Stimulated activated CD4-positive, alpha-beta T cell treated with anti-CD3 and anti-CD28 coated beads, Interleukin-4, amount 100 ng/mL, for 48 hours (primary cell): ENCODE measurements around the gene CYP2W1.
"Not testable (repeated sequence)": the region's sequence is repeated elsewhere in the genome, so short reads cannot be mapped to it uniquely, and the experiment has no call there.

Experiments
- DNase-seq, 2 donors: peaks; one replicate each; pipeline ENCODE4 v3.0.0-alpha.2; 2020; ENCODE audit warnings: low read depth in 2 of 2

Gene CYP2W1

DNA sequence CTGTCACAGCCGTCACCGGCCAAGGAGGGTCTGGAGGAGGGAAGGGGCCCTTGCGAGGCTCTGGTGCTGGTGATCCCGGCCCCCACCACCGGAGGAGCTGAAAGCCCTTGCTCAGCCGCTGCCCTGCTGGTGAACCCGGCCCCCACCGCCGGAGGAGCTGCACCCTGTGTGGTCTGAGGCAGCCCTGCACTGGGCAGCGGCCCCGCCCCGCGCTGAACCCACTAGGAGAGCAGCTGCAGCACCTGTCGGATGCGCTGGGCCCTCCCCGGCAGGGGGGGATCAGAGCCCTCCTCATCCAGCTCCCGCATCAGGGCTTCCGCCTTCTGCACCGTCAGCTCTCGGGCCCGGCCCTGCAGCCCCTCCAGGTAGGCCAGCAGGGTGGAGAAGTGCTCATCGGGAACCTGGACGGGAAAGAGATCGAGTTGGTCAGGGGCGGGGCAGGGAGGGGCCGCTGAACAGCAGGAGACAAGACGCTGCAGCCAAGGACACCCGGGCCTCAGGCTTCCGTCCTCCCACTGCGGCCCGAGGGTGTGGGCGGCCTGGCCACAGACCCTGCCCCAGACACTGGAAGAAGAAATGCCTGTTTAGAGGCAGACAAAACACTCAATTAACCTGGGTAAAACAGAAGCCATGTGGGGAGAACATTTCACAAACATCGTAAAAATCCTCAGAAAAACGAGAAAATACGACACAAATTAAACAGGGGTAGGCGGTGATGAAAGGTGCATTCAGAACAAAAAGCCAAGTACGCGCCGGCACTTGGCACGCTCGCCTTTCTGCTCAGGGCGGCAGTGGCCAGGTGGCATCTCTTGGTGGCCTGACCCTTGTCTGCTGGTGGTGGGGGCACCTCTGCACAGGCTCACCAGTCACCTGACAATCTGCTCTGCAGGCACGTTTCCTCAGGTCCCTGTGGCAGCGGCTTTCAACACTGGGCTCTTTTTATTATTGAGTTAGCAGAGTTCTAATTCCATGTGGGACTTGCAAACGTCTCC lies 14.7 kb downstream of the CYP2W1 start:
- no peak for DNase-seq

DNA sequence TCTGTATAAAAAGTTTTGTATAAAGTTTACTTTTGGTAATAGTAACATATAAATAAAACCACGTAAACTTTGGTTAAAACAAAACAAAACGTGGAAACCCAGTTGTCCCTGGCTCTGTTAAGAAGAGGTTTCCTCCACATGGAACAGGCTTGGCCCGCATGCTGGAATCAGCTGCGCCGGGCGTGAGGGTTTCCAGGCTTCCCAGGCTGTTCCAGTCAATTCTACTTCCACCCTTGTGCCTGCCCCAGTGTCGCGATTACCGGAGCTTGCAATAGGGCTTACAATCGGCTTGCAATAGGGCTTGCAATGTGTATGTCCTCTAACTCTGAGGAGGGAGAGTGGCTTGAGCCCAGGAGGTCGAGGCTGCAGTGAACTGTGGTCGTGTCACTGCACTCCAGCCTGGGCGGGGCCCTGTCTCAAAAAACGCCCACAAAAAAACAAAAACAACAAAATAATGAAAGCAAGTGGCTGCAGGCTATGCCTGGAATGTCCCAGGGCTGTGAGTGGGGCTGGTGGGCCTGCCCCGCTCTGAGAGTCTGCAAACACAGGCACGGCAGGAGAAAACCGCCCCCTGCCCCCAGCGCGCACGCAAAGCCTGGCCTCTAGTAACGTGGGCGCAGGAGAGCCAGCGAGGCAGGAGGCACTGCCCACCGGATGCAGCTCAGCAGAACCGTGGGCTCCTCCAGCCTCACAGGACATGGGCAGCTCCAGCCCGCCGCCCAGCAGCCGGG lies 16.3 kb downstream of the CYP2W1 start:
- no peak for DNase-seq

DNA sequence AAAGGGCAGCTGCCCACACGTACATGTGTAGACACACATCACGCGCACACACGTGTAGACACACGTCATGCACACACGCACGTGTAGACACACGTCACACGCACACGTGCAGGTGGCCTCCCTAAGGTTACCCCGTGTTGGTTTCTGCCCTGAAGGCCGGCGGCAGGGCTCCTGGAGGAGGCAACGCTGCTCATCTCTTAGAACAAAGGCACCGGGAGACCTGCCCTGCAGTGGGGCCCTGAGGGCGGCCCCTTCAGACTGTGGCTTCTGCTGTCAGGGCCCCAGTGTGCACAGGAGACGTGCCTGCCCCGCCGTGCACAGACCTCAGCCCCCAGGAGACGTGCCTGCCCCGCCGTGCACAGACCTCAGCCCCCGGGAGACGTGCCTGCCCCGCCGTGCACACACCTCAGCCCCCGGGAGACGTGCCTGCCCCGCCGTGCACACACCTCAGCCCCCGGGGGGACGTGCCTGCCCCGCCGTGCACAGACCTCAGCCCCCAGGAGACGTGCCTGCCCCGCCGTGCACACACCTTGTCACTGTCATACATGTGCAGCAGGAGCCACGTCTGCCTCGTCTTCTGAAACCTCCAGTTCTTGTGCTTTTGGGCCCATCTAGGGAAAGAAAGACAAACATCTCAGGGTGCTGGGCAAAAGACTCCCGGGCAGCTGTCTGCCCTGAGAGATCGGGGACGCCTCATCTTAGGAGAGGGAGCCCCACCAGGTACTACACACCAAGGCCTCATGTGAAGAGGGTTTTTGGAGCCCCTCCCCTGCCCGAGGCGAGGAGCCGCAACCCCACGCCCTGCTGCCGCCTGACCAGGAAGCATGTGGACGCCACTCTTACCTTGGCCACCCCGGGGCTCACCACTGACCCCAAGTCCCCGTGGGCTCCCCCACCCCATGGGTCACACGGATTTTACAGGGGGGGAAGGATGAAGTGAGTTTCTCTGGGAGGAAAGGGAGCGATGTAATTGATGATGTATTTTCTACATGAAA lies 17.3 kb downstream of the CYP2W1 start:
- DNase-seq = no peak

DNA sequence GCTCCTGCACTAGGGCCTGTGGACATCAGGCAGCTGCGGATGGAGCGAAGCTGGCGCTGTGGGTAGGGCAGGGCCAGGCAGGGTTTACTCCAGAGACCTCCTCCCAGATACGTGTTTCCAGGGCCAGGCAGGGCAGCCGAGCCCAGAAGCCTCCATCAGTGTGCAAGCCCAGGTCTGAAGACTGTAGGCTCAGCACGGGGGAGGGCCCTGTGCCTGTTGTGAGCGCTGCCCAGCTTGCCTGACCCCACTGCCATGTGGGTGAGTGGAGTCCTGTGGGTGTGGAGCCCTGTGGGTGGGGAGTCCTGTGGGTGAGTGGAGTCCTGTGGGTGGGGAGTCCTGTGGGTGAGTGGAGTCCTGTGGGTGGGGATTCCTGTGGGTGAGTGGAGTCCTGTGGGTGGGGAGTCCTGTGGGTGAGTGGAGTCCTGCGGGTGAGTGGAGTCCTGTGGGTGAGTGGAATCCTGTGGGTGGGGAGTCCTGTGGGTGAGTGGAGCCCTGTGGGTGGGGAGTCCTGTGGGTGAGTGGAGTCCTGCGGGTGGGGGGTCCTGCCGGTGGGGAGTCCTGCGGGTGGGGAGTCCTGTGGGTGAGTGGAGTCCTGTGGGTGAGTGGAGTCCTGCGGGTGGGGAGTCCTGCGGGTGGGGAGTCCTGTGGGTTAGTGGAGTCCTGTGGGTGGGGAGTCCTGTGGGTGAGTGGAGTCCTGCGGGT lies 18.2 kb downstream of the CYP2W1 start:
- DNase-seq = not testable (repeated sequence)

DNA sequence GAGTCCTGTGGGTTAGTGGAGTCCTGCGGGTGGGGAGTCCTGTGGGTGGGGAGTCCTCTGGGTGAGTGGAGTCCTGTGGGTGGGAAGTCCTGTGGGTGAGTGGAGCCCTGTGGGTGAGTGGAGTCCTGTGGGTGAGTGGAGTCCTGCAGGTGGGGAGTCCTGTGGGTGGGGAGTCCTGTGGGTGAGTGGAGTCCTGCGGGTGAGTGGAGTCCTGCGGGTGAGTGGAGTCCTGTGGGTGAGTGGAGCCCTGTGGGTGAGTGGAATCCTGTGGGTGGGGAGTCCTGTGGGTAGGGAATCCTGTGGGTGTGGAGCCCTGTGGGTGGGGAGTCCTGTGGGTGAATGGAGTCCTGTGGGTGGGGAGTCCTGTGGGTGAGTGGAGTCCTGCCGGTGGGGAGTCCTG lies 19.0 kb downstream of the CYP2W1 start:
- DNase-seq = not testable (repeated sequence)

DNA sequence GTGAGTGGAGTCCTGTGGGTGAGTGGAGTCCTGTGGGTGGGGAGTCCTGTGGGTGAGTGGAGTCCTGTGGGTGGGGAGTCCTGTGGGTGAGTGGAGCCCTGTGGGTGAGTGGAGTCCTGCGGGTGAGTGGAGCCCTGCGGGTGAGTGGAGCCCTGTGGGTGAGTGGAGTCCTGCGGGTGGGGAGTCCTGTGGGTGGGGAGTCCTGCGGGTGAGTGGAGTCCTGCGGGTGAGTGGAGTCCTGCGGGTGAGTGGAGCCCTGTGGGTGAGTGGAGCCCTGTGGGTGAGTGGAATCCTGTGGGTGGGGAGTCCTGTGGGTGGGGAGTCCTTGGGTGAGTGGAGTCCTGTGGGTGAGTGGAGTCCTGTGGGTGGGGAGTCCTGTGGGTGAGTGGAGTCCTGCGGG lies 19.5 kb downstream of the CYP2W1 start:
- not testable (repeated sequence) for DNase-seq

DNA sequence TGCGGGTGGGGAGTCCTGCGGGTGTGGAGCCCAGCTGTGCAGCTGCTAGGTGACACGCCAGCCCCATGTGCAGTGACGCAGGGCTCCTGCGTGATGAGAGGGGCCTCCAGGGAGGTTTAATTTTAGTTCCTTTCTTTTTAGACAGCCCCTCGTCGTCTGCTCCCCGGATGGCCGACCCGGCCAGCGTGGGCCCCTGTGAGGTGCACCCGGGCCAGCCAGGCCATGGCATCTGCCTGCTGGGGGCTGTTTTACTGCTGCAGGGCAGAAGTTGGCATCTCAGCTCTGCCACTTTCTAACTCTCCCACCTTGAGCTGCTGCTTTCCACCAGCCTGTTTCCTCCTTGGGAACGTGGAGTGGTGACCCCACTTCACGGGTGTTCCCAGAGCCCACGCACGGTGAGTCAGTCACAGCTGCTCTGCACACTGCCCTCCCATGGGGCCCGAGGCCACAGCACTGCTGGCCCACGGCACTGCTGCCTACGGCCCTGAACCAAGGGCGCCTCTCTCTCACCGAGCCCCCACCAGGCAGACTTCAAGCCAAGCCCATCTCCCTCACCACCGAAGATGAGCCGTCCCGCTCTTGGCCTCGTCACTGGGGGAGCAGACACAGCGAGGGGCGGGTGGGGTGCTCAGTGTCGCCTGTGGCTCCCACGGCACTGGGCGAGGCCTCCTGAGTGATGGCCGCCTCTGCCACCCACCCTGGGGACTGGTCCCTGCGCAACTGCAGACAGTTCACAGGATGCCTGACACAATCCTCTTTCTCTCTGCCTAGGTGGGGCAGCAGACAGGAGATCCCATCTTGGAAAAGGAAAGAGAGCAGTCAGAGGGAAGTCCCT lies 21.3 kb downstream of the CYP2W1 start:
- DNase-seq = no peak

DNA sequence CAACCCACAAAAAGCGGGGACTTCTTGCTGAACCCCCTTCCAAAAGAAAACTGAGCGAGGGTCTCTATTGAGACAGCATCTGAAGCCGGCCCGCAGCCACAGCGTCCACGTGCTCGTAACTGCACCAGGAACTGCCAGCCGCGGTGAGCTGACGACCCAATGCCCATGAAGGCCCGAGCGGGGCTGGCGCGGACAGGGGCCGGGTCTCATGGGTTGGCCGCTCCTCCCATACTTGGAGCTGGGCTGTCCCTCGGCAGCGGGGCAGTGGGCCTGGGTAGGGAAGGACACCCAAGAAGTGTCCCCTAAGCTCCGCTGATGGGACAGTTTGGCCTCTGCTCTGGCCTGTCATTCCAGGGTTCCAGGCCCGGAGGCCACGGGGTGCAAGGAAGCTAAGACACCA lies 22.3 kb downstream of the CYP2W1 start:
- DNase-seq = no peak

DNA sequence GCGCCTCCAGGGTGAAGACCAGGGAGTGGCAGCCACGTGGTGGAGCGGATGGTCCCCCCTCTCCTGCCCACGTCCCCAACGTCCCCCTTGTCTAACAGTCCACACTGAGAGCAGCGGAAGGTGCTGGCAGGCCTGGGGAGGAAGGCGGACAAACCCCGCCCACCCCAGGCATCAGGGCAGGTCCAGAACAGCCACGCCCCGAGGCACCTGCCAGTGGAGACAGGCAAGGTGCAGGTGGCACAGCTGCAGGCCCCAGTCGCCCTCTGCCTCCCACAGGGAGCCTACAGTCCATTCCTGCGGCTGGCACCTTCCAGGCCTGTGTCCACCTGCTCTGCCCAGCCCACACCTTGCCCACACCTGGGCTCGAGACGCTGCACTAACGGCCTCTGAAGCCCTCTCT lies 24.9 kb downstream of the CYP2W1 start:
- DNase-seq = no peak

DNA sequence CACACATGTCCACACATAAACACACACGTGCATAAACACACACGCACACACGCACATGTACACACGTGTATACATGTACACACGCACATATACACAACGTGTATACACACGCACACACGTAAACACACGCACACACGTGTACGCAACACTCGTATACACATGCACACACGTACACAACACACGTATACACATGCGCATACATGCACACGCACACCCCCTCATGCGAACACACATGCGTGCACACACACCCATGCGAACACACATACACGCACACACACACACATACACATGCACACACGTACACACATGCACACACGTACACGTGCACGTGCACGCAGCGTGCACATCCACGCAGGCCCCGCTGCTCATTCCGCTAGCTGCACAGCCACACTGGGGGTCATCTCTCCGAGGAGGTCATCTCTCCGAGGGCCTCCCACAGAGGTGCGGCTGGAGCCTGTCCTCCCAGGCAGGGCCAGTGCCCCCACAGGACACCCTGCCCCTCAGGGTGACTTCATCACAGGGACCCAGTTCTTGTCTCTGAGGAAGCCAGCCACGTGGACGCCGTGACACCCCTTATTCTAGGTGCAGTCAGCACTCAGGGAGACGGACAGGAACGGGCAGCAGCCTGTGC lies 25.9 kb downstream of the CYP2W1 start:
- no peak for DNase-seq

DNA sequence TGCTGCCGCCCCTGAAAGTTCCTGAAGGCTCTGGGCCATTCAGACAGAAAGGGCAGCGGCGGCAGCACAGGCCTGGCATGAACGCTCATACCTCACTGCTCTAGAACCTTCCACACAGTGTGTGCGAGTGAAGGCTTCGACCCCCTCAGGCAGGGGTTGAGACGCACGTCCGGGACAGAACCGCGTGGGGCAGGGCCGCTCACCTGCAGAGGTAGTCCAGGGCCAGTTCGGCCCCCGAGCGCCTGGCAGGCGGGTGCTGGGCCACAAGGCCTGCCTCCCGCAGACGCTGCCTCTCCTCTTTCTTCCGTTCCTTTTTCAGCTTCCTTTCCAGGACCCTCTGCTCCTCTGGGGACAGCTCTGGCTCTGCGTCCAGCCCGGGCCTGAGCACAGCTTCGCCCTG lies 26.8 kb downstream of the CYP2W1 start:
- DNase-seq = no peak

DNA sequence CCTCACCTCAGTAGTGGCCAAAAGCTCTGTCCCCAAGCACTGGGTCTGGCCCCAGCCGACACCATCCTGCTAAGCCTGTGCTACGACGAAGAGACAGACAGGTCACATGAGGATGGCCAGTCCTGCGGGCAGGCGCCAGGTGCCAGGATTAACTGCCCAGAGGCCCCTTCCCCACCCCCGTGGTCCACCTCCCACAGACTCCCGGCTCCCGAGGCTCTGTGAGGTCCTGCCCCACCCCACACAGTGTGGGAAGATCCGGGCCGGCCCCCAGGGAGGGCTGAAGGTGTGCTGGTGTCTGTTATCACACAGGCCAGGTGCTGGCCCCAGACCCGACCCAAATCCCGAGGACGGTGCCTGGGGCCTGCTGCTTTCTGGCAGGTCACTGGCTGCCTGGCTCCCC lies 27.2 kb downstream of the CYP2W1 start:
- no peak for DNase-seq

DNA sequence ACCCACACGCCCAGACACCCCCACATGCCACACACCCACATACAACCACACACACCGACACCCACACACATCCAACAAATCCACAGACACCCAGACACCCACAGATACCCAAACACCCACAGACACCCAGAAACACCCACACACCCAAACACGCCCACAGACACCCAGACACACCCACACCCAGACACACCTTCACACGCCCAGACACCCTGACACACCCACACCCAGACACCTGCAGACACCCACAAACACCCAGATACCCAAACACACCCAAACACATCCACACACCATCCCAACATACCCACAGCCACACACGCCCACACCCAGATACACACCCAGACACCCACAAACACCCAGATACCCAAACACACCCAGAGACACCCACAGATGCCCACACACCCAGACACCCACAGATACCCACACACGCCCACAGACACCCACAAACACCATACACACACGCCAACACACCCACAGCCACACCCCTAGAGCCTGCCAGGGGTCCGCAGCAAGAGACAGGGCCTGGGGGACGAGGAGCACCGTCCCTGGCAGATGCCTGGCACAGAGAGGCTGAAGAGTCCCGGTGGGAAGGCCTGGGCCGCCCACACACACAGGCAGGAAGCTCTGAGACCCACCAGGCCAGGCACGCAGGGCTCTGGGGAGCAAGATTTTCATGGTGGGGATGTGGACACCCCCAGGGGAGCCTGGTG lies 28.5 kb downstream of the CYP2W1 start:
- no peak for DNase-seq

DNA sequence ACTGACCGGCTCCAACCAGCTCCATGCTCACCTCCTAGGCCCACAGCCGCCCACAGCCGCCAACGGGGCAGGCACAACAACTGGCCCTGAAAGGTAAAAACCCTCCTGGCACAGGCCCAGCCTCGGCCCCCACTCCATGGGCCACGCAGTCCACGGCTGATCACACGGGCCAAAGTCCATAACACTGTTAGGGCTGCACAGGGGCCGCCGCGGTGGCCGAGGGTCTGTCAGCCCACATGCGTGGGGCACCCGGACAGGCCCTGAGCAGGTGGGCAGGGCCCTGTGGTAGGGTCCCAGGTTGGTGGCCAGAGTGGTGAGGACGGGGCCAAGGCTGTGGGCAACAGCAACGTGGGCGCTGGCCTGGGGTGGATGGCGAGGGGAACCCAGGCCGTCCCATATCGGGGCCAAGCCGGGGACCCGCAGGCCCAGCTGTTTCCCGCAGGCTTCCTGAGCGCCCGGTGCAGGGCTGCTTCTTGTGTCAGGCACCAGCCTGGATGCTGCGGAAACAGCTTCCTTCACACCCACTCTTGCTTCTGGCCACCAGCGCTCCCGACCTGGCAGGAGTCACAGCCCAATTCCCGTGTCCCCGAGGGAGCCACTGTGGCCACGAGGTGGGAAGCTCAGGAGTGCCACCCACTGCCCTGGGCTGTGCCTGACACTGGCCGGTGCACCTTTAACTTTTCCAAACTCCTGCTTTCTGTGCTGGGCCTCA lies 29.2 kb downstream of the CYP2W1 start:
- DNase-seq = no peak

DNA sequence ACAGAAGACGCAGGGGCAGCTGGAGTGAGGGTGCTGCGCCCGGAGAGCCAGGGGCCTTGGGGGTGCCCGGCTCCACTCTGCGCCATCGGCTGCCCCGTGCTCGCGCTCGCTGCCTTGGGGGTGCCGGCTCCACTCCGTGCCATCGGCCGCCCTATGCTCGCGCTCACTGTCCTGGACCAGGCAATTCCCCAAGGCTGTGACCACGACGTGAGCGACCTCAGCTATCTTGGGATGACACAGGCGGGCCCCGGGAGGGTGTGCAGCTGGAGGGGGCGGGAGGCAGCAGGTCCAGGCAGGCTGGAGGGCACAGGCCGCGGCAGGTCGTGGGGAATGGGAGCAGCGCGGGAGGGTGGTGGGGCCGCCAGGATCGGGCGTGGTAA lies 29.7 kb downstream of the CYP2W1 start:
- DNase-seq = no peak

DNA sequence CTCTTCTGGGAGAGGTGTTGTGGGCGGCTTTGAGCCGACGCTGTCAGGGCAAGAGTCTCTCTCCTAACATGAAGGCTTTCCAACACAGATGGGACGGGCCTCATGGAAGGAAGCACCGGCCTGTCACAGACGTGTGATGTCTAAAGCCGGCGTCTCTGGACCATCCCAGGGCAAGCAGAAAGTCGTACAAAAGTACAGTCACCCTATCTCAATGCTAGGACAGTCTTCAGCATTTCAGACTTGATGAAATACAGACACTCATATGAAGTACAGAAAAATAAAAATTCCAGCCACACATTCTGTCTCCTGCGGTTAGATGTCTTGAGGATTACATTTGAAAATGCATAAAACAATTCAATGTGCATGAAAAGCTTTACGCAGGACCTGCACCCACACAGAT lies 30.6 kb downstream of the CYP2W1 start:
- DNase-seq = no peak

DNA sequence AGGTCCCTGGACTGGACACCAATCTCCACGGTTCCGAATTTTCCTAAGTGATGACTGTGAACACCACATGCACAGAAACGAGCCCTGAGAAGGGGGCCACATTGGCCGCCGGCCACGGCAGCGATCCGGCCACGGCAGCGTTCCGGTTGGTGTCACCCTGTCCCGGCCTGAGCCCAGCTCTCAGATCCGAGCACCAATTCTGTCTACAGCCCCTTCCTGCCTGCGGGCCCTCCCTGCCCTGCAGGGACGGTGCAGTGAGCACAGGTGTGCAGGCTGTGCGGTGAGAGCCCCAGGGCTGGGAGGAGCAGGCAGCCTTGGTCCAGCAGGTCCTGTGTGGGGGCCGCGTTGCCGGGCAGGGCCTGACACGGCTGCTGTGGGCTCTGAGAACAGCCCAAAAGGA lies 31.7 kb downstream of the CYP2W1 start:
- DNase-seq = no peak
